ENCODE data around the gene RSL1D1. TPM values are rescaled to one million over a fixed set of nuclear protein-coding genes. Genes with fewer than 3 reads are reported as not detected.

RSL1D1 gene
- total RNA-seq, 2 experiments from 2014 or later: 128 to 221 TPM

- Mint-ChIP-seq H3K4me3 (no peak overlapping the region), H3K4me1 (peaks cover 26% of the 10 kb centered on the region), H3K9me3 (ENCODE audit: low read depth) (no peaks in the 10 kb centered on the region), H3K27me3 (peaks cover 5% of the 10 kb centered on the region), H3K36me3 (peaks cover 3% of the 10 kb centered on the region), H3K27ac (no peak overlapping the region)
- CTCF ChIA-PET: no interaction called here
- DNase-seq: no peak
- ATAC-seq: no peak
Measured at GRCh38 chr16:11801481-11802021, 49.8 kb downstream of the RSL1D1 start.

- no peak overlapping the region for H3K4me3 Mint-ChIP-seq
- ATAC-seq: no peak
Measured at GRCh38 chr16:11800382-11800718, 51.0 kb downstream of the RSL1D1 start.

GRCh38 chr16:11799509-11800381, 51.6 kb downstream of the RSL1D1 start:
- CTCF ChIA-PET: interaction anchor here (0.9 kb wide), 1 partner anchor 110 kb away, joined by 3 read pairs; no protein-coding TSS in a partner anchor
- Mint-ChIP-seq H3K4me1 (peaks cover 41% of the 10 kb centered on the region), H3K4me3 (peak overlapping the region; percentile 0), H3K36me3 (peaks cover 12% of the 10 kb centered on the region), H3K27me3 (no peaks in the 10 kb centered on the region), H3K27ac (peak overlapping the region; percentile 60), H3K9me3 (ENCODE audit: low read depth) (no peaks in the 10 kb centered on the region)
- ATAC-seq: no peak
- DNase-seq: no peak

More at GRCh38 chr16:11800382-11800718, 51.0 kb downstream of the RSL1D1 start:
- no peak for DNase-seq
- Mint-ChIP-seq H3K4me1 (peaks cover 35% of the 10 kb centered on the region), H3K9me3 (ENCODE audit: low read depth) (no peaks in the 10 kb centered on the region), H3K36me3 (peaks cover 7% of the 10 kb centered on the region), H3K27me3 (peaks cover 2% of the 10 kb centered on the region), H3K27ac (no peak overlapping the region)
- CTCF ChIA-PET: no interaction called here

GRCh38 chr16:11799017-11799381, 52.3 kb downstream of the RSL1D1 start:
- Mint-ChIP-seq H3K4me3 (no peak overlapping the region), H3K4me1 (peaks cover 48% of the 10 kb centered on the region), H3K9me3 (ENCODE audit: low read depth) (no peaks in the 10 kb centered on the region), H3K27me3 (no peaks in the 10 kb centered on the region), H3K27ac (no peak overlapping the region), H3K36me3 (peaks cover 17% of the 10 kb centered on the region)
- DNase-seq (no peak), ATAC-seq (no peak)
- CTCF ChIA-PET: interaction anchor here (0.9 to 4.0 kb wide), 3 partner anchors 15 to 109 kb away, joined by 3 to 58 read pairs (median 27); partner anchors contain the start of gene TXNDC11

- DNase-seq (peak; percentile 50), ATAC-seq (no peak)
- Mint-ChIP-seq H3K27me3 (no peaks in the 10 kb centered on the region), H3K36me3 (peaks cover 21% of the 10 kb centered on the region), H3K27ac (peak overlapping the region; percentile 97), H3K9me3 (ENCODE audit: low read depth) (no peaks in the 10 kb centered on the region), H3K4me1 (peaks cover 58% of the 10 kb centered on the region), H3K4me3 (peak overlapping the region; percentile 92)
- CTCF ChIA-PET: interaction anchor here (0.8 to 4.0 kb wide), 23 partner anchors 9 to 921 kb away, joined by 3 to 58 read pairs (median 4); partner anchors contain the start of genes CIITA, GSPT1, SOCS1 and TXNDC11
Measured at GRCh38 chr16:11797957-11798299, 53.4 kb downstream of the RSL1D1 start.

- peaks cover 21% of the 10 kb centered on the region for H3K36me3 Mint-ChIP-seq
Measured at GRCh38 chr16:11797166-11797956, 54.0 kb downstream of the RSL1D1 start, which contains the start of gene ZC3H7A. Gene ZC3H7A (minus strand): TSS chr16:11797258. CDS start chr16:11782354, 14,904 bp downstream.

GRCh38 chr16:11796227-11797165, 54.8 kb downstream of the RSL1D1 start:
- ATAC-seq (no peak), DNase-seq (peak; percentile 56)
- Mint-ChIP-seq H3K27ac (peak overlapping the region; percentile 92), H3K36me3 (peaks cover 21% of the 10 kb centered on the region), H3K27me3 (no peaks in the 10 kb centered on the region), H3K4me1 (peaks cover 69% of the 10 kb centered on the region), H3K4me3 (peak overlapping the region; percentile 80), H3K9me3 (ENCODE audit: low read depth) (no peaks in the 10 kb centered on the region)
- CTCF ChIA-PET: interaction anchor here (0.5 to 4.0 kb wide), 28 partner anchors 11 to 919 kb away, joined by 3 to 58 read pairs (median 4); partner anchors contain the start of genes CIITA, GSPT1, RSL1D1 and SOCS1

More at GRCh38 chr16:11797166-11797956, 54.0 kb downstream of the RSL1D1 start, which contains the start of gene ZC3H7A:
- H3K27me3 Mint-ChIP-seq: no peaks in the 10 kb centered on the region
- peaks cover 63% of the 10 kb centered on the region for H3K4me1 Mint-ChIP-seq
- CTCF ChIA-PET: interaction anchor here (0.5 to 4.0 kb wide), 33 partner anchors 10 to 920 kb away, joined by 3 to 58 read pairs (median 3); partner anchors contain the start of genes CIITA, GSPT1, RSL1D1 and SOCS1
- H3K27ac Mint-ChIP-seq: peak within 1 kb of the TSS; percentile 97
- DNase-seq (peak; percentile 96), ATAC-seq (peak; percentile 99)
- peak within 1 kb of the TSS; percentile 92 for H3K4me3 Mint-ChIP-seq
- no peaks in the 10 kb centered on the region for H3K9me3 Mint-ChIP-seq (ENCODE audit: low read depth)

- CTCF ChIA-PET: interaction anchor here (1.1 to 4.0 kb wide), 7 partner anchors 12 to 53 kb away, joined by 3 to 58 read pairs (median 6); partner anchors contain the start of gene TXNDC11
- peak overlapping the region; percentile 92 for H3K27ac Mint-ChIP-seq
- peaks cover 75% of the 10 kb centered on the region for H3K4me1 Mint-ChIP-seq
- peak overlapping the region; percentile 80 for H3K4me3 Mint-ChIP-seq
- peaks cover 25% of the 10 kb centered on the region for H3K36me3 Mint-ChIP-seq
- no peak for DNase-seq
- H3K9me3 Mint-ChIP-seq (ENCODE audit: low read depth): no peaks in the 10 kb centered on the region
- H3K27me3 Mint-ChIP-seq: no peaks in the 10 kb centered on the region
- no peak for ATAC-seq
Measured at GRCh38 chr16:11795887-11796226, 55.5 kb downstream of the RSL1D1 start.

GRCh38 chr16:11794996-11795886, 56.1 kb downstream of the RSL1D1 start:
- Mint-ChIP-seq H3K36me3 (peaks cover 26% of the 10 kb centered on the region), H3K27ac (peak overlapping the region; percentile 92), H3K9me3 (ENCODE audit: low read depth) (no peaks in the 10 kb centered on the region), H3K4me1 (peaks cover 74% of the 10 kb centered on the region), H3K4me3 (peak overlapping the region; percentile 80), H3K27me3 (no peaks in the 10 kb centered on the region)
- ATAC-seq (no peak), DNase-seq (no peak)
- CTCF ChIA-PET: interaction anchor here (1.1 to 4.0 kb wide), 5 partner anchors 12 to 50 kb away, joined by 3 to 58 read pairs (median 3); no protein-coding TSS in a partner anchor

GRCh38 chr16:11794447-11794846, 56.9 kb downstream of the RSL1D1 start:
- Mint-ChIP-seq H3K27ac (peak overlapping the region; percentile 92), H3K4me3 (peak overlapping the region; percentile 80), H3K27me3 (no peaks in the 10 kb centered on the region), H3K4me1 (peaks cover 71% of the 10 kb centered on the region), H3K9me3 (ENCODE audit: low read depth) (no peaks in the 10 kb centered on the region), H3K36me3 (peaks cover 27% of the 10 kb centered on the region)
- DNase-seq (no peak), ATAC-seq (no peak)
- CTCF ChIA-PET: no interaction called here

GRCh38 chr16:11793840-11794239, 57.5 kb downstream of the RSL1D1 start:
- CTCF ChIA-PET: interaction anchor here (1.0 to 1.2 kb wide), 3 partner anchors 18 to 274 kb away, joined by 3 read pairs; no protein-coding TSS in a partner anchor
- no peaks in the 10 kb centered on the region for H3K9me3 Mint-ChIP-seq (ENCODE audit: low read depth)
- H3K27me3 Mint-ChIP-seq: no peaks in the 10 kb centered on the region
- peaks cover 29% of the 10 kb centered on the region for H3K36me3 Mint-ChIP-seq
- DNase-seq: no peak
- peak overlapping the region; percentile 92 for H3K27ac Mint-ChIP-seq
- H3K4me1 Mint-ChIP-seq: peaks cover 71% of the 10 kb centered on the region
- peak overlapping the region; percentile 15 for H3K4me3 Mint-ChIP-seq
- ATAC-seq: no peak
